KMS-11 (cell line): ENCODE results near the gene DPYSL5.

ENCODE experiments used
- H2AFZ ChIP-seq: fragments of 200-600 bp; sonication (generic); 2 replicates; pipeline ENCODE4 v1.6.1; 2016; ENCODE audit warnings: antibody characterized with exemption, mixed run types, low read depth
- H3K27ac ChIP-seq: fragments of 200-600 bp; sonication (generic); 2 replicates; pipeline ENCODE4 v1.6.1; 2016; ENCODE audit warnings: mild to moderate bottlenecking, mixed run types
- H3K27me3 ChIP-seq: fragments of 200-600 bp; sonication (generic); 2 replicates; pipeline ENCODE4 v1.6.1; 2017; ENCODE audit warnings: mild to moderate bottlenecking, low read depth, mixed run types, moderate library complexity; ENCODE audit not compliant: insufficient read depth
- H3K36me3 ChIP-seq: fragments of 200-600 bp; sonication (generic); 2 replicates; pipeline ENCODE4 v1.6.1; 2017; ENCODE audit warnings: mild to moderate bottlenecking, mixed run types; ENCODE audit not compliant: insufficient read depth
- H3K4me1 ChIP-seq: fragments of 200-600 bp; sonication (generic); 2 replicates; pipeline ENCODE4 v1.6.1; 2016; ENCODE audit warnings: mild to moderate bottlenecking, low read depth, mixed run types; ENCODE audit not compliant: poor library complexity, severe bottlenecking
- H3K4me2 ChIP-seq: fragments of 200-600 bp; sonication (generic); 2 replicates; pipeline ENCODE4 v1.7.0; 2016; ENCODE audit warnings: mild to moderate bottlenecking, mixed run types
- H3K4me3 ChIP-seq: fragments of 200-600 bp; sonication (generic); IDR thresholded peaks from 2 replicates; pipeline ENCODE4 v1.6.1; 2017; ENCODE audit warnings: low read depth, low read length, mixed read lengths; ENCODE audit not compliant: insufficient read depth
- H3K79me2 ChIP-seq: fragments of 200-600 bp; sonication (generic); 2 replicates; pipeline ENCODE4 v1.6.1; 2016; ENCODE audit warnings: low read depth, mixed run types; ENCODE audit not compliant: insufficient read depth
- H3K9ac ChIP-seq: fragments of 200-600 bp; sonication (generic); 2 replicates; pipeline ENCODE4 v1.6.1; 2016; ENCODE audit warnings: mild to moderate bottlenecking, mixed run types
- H4K20me1 ChIP-seq: fragments of 200-600 bp; sonication (generic); 2 replicates; pipeline ENCODE4 v1.6.1; 2016; ENCODE audit warnings: mild to moderate bottlenecking, mixed run types; ENCODE audit not compliant: insufficient read depth
- CTCF ChIP-seq: fragments of 200-600 bp; sonication (generic); conservative IDR thresholded peaks from 2 replicates; pipeline ENCODE4 v1.6.1; 2017; ENCODE audit warnings: low read depth, mild to moderate bottlenecking, antibody characterized with exemption, low read length, moderate library complexity, mixed read lengths

DPYSL5 gene

GRCh38 chr2:26969077-26969844, 121.3 kb downstream of the DPYSL5 start:
- H3K27me3 ChIP-seq: peaks cover 19% of the 10 kb centered on the region; the same call in 1 of the 2 replicates
- no peak overlapping the region for H3K27ac ChIP-seq
- peaks cover 11% of the 10 kb centered on the region for H3K4me1 ChIP-seq
- TF ChIP-seq CTCF: no peak
- no peaks in the 10 kb centered on the region for H3K36me3 ChIP-seq
- H3K9ac ChIP-seq: no peak overlapping the region
- no peaks in the 10 kb centered on the region for H4K20me1 ChIP-seq
- H3K4me3 ChIP-seq: no peak overlapping the region
- no peak overlapping the region for H2AFZ ChIP-seq
- H3K79me2 ChIP-seq: no peaks in the 10 kb centered on the region
- H3K4me2 ChIP-seq: 0 out of 2 replicates have a peak overlapping the region, but pooled peaks have one; percentile 78

- Histone ChIP-seq H3K4me2 (peak within 1 kb of the TSS; percentile 78), H3K4me3 (no peak within 1 kb of the TSS), H3K4me1 (peaks cover 11% of the 10 kb centered on the region), H4K20me1 (no peaks in the 10 kb centered on the region), H3K79me2 (no peaks in the 10 kb centered on the region), H3K27ac (no peak within 1 kb of the TSS), H3K36me3 (no peaks in the 10 kb centered on the region), H2AFZ (peak within 1 kb of the TSS; percentile 86), H3K9ac (peak within 1 kb of the TSS; percentile 57), H3K27me3 (peaks cover 19% of the 10 kb centered on the region; the same call in 1 of the 2 replicates)
- no peak for TF ChIP-seq CTCF
Observed at GRCh38 chr2:26970244-26970927, 122.5 kb downstream of the DPYSL5 start, which contains the start of gene MAPRE3. MAPRE3 (plus strand) TSS chr2:26970637; CDS start chr2:27022219, 51,582 bp downstream.

- H3K4me3 ChIP-seq: no peak overlapping the region
- peak overlapping the region; percentile 78 for H3K4me2 ChIP-seq
- peaks cover 19% of the 10 kb centered on the region; the same call in 1 of the 2 replicates for H3K27me3 ChIP-seq
- H3K36me3 ChIP-seq: no peaks in the 10 kb centered on the region
- peak overlapping the region; percentile 86 for H2AFZ ChIP-seq
- no peaks in the 10 kb centered on the region for H4K20me1 ChIP-seq
- peak overlapping the region; percentile 57 for H3K9ac ChIP-seq
- no peak overlapping the region for H3K27ac ChIP-seq
- peaks cover 11% of the 10 kb centered on the region for H3K4me1 ChIP-seq
- H3K79me2 ChIP-seq: no peaks in the 10 kb centered on the region
- TF ChIP-seq CTCF: no peak
Observed at GRCh38 chr2:26970928-26971627, 123.1 kb downstream of the DPYSL5 start.

- Histone ChIP-seq H3K27ac (no peak overlapping the region), H3K36me3 (no peaks in the 10 kb centered on the region), H4K20me1 (no peaks in the 10 kb centered on the region), H3K4me2 (peak overlapping the region; percentile 78; the same call in 1 of the 2 replicates), H2AFZ (no peak overlapping the region), H3K79me2 (no peaks in the 10 kb centered on the region), H3K4me3 (no peak overlapping the region), H3K27me3 (peaks cover 19% of the 10 kb centered on the region; the same call in 1 of the 2 replicates), H3K9ac (no peak overlapping the region), H3K4me1 (peaks cover 11% of the 10 kb centered on the region)
- no peak for TF ChIP-seq CTCF
Observed at GRCh38 chr2:26971911-26972786, 124.2 kb downstream of the DPYSL5 start.
